HEK293 (cell line): ENCODE measurements around the gene POLN.
"Not testable (repeated sequence)": the region's sequence is repeated elsewhere in the genome, so short reads cannot be mapped to it uniquely, and the experiment has no call there.

ENCODE experiments used
- CTCF ChIA-PET: fragments of 350-600 bp; formaldehyde crosslinking; extraction: SDS; loops from one replicate; lab custom pipeline; 2021; ENCODE audit warnings: antibody characterized with exemption; lab: Yijun Ruan, JAX
- POLR2A ChIA-PET: fragments of 300-600 bp; formaldehyde crosslinking; extraction: SDS; loops from one replicate; lab custom pipeline; 2020; ENCODE audit warnings: antibody characterized with exemption, inconsistent platforms; lab: Yijun Ruan, JAX
- H3K27ac ChIP-seq: fragments of 200-500 bp; sonication (Bioruptor generic); 2 replicates; pipeline ENCODE4 v1.5.1; 2014; ENCODE audit warnings: low read depth, low read length, control low read depth, inconsistent platforms; ENCODE audit errors: extremely low read depth
- H3K36me3 ChIP-seq, 2 experiments: fragments of 200-500 bp in 1 of 2; sonication (Bioruptor generic) in 1 of 2; 1 replicate in 1 of 2; 2 replicates in 1 of 2; pipeline ENCODE4 v1.5.1; 2014 to 2017; ENCODE audit warnings: inconsistent platforms in 2 of 2, low read length in 2 of 2; ENCODE audit not compliant: control insufficient read depth in 2 of 2, insufficient read depth in 1 of 2
- H3K4me1 ChIP-seq: fragments of 200-500 bp; sonication (Bioruptor generic); 2 replicates; pipeline ENCODE4 v1.5.1; 2014; ENCODE audit warnings: mild to moderate bottlenecking, low read length, inconsistent platforms; ENCODE audit not compliant: control insufficient read depth, insufficient read depth
- H3K4me3 ChIP-seq: 2 replicates; pipeline ENCODE4 v1.5.1; 2011; ENCODE audit warnings: low read depth, mild to moderate bottlenecking, control low read depth, low read length, moderate library complexity
- H3K9me3 ChIP-seq: fragments of 200-500 bp; sonication (Bioruptor generic); 2 replicates; pipeline ENCODE4 v1.5.1; 2014; ENCODE audit warnings: low read depth, low read length, inconsistent platforms; ENCODE audit not compliant: control insufficient read depth, insufficient read depth
- GLIS2 ChIP-seq: fragments of 450-650 bp; formaldehyde crosslinking; IDR thresholded peaks from 2 replicates; pipeline ENCODE4 v1.5.1; 2016; ENCODE audit warnings: missing biosample characterization, missing genetic modification characterization
- HOXC10 ChIP-seq: sonication (generic); formaldehyde crosslinking; IDR thresholded peaks from 2 replicates; pipeline ENCODE4 v1.8.1; 2023; ENCODE audit warnings: mild to moderate bottlenecking, missing genetic modification reagents
- KLF16 ChIP-seq: fragments of 450-650 bp; formaldehyde crosslinking; IDR thresholded peaks from 2 replicates; pipeline ENCODE4 v1.5.1; 2017; ENCODE audit warnings: missing biosample characterization, missing genetic modification characterization
- SETDB1 ChIP-seq: IDR thresholded peaks from one replicate; pipeline ENCODE4 v1.6.1; 2017; ENCODE audit warnings: mild to moderate bottlenecking, low read length, moderate library complexity, mixed read lengths; ENCODE audit not compliant: insufficient read length
- ZBTB17 ChIP-seq: fragments of 450-650 bp; formaldehyde crosslinking; IDR thresholded peaks from 2 replicates; pipeline ENCODE4 v1.5.1; 2016; ENCODE audit warnings: missing biosample characterization, missing genetic modification characterization
- ZBTB21 ChIP-seq: fragments of 450-650 bp; formaldehyde crosslinking; IDR thresholded peaks from 2 replicates; pipeline ENCODE4 v1.5.1; 2017; ENCODE audit warnings: missing biosample characterization, missing genetic modification characterization
- ZNF121 ChIP-seq: fragments of 450-650 bp; formaldehyde crosslinking; IDR thresholded peaks from 2 replicates; pipeline ENCODE4 v1.5.1; 2016; ENCODE audit warnings: missing biosample characterization, missing genetic modification characterization
- ZNF2 ChIP-seq: fragments of 450-650 bp; formaldehyde crosslinking; IDR thresholded peaks from 2 replicates; pipeline ENCODE4 v1.5.1; 2016; ENCODE audit warnings: missing biosample characterization, missing genetic modification characterization
- ZNF202 ChIP-seq: fragments of 450-650 bp; formaldehyde crosslinking; IDR thresholded peaks from 2 replicates; pipeline ENCODE4 v1.5.1; 2016; ENCODE audit warnings: missing biosample characterization, missing genetic modification characterization, borderline replicate concordance
- ZNF223 ChIP-seq: fragments of 450-650 bp; formaldehyde crosslinking; IDR thresholded peaks from 2 replicates; pipeline ENCODE4 v1.5.1; 2016; ENCODE audit warnings: missing biosample characterization, missing genetic modification characterization
- ZNF350 ChIP-seq: fragments of 450-650 bp; formaldehyde crosslinking; IDR thresholded peaks from 2 replicates; pipeline ENCODE4 v1.5.0; 2017; ENCODE audit warnings: missing biosample characterization, mild to moderate bottlenecking, missing genetic modification characterization
- ZNF514 ChIP-seq: fragments of 450-650 bp; formaldehyde crosslinking; IDR thresholded peaks from 2 replicates; pipeline ENCODE4 v1.5.1; 2016; ENCODE audit warnings: missing biosample characterization, missing genetic modification characterization
- ZNF558 ChIP-seq: fragments of 450-650 bp; formaldehyde crosslinking; IDR thresholded peaks from 2 replicates; pipeline ENCODE4 v1.5.1; 2016; ENCODE audit warnings: missing biosample characterization, missing genetic modification characterization
- ZNF560 ChIP-seq: fragments of 450-650 bp; formaldehyde crosslinking; IDR thresholded peaks from 2 replicates; pipeline ENCODE4 v1.5.1; 2017; ENCODE audit warnings: missing biosample characterization, missing genetic modification characterization, borderline replicate concordance
- TF ChIP-seq, protein P1 (sequence below): fragments of 450-650 bp; IDR thresholded peaks from 2 replicates; pipeline ENCODE4 v1.5.1; 2018; ENCODE audit warnings: missing biosample characterization, mild to moderate bottlenecking, missing genetic modification characterization
- TF ChIP-seq, protein P2 (sequence below): fragments of 450-650 bp; formaldehyde crosslinking; IDR thresholded peaks from 2 replicates; pipeline ENCODE4 v1.5.1; 2017; ENCODE audit warnings: missing biosample characterization, missing genetic modification characterization
- TF ChIP-seq, protein P3 (sequence below): fragments of 450-650 bp; formaldehyde crosslinking; IDR thresholded peaks from 2 replicates; pipeline ENCODE4 v1.5.1; 2017; ENCODE audit warnings: missing biosample characterization, missing genetic modification characterization
- TF ChIP-seq, protein P4 (sequence below): fragments of 450-650 bp; formaldehyde crosslinking; IDR thresholded peaks from 2 replicates; pipeline ENCODE4 v1.5.1; 2016; ENCODE audit warnings: missing biosample characterization, missing genetic modification characterization

Gene POLN

DNA sequence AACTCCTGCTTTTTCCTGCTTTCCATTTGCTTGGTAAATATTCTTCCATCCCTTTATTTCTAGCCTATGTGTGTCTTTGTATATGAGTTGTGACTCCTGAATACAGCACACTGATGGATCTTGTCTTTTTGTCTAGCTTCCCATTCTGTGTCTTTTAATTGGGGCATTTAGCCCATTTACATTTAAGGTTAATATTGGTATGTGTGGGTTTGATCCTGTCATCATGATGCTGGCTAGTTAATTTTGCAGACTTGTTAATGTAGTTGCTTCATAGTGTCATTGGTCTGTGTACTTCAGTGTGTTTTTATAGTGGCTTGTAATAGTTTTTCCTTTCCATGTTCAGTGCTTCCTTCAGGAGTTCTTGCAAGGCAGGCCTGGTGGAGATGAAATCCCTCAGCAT lies 210.8 kb downstream of the POLN start:
- H3K36me3 ChIP-seq, H3K9me3 ChIP-seq, H3K4me3 ChIP-seq, CTCF ChIA-PET, POLR2A ChIA-PET, H3K4me1 ChIP-seq, H3K27ac ChIP-seq: not testable (repeated sequence)
- peak; percentile 93 for TF ChIP-seq ZNF558 (tag by site-specific recombination)

DNA sequence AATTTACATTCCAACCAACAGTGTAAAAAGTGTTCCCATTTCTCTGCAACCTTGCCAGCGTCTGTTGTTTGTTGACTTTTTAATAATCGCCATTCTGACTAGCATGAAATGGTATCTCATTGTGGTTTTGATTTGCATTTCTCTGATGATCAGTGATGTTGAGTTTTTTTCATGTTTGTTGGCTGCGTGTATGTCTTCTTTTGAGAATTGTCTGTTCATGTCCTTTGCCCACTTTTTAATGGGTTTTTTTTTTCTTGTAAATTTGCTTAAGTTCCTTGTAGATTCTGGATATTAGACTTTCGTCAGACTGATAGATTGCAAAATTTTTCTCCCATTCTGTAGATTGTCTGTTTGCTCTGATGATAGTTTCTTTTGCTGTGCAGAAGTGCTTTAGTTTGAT lies 214.8 kb downstream of the POLN start:
- H3K4me3 ChIP-seq, POLR2A ChIA-PET, H3K36me3 ChIP-seq, H3K9me3 ChIP-seq, CTCF ChIA-PET, H3K4me1 ChIP-seq, H3K27ac ChIP-seq: not testable (repeated sequence)

DNA sequence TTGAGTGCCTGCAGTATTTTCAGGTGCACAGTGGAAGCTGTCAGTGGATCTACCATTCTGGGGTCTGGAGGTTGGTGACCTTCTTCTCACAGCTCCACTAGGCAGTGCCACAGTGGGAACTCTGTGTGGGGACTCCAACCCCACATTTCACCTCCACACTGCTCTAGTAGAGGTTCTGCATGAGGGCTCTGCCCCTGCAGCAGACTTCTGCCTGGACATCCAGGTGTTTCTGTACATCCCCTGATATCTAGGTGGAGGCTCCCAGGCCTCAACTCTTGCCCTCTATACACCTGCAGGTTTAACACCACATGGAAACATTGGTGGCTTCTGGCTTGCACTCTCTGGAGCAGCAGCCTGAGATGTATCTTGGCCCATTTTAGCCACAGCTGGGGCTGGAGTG lies 216.1 kb downstream of the POLN start:
- POLR2A ChIA-PET, result no interaction called here
- Histone ChIP-seq H3K9me3 (no peaks in the 10 kb centered on the region), H3K36me3 (no peaks in the 10 kb centered on the region), H3K27ac (no peak overlapping the region), H3K4me3 (no peak overlapping the region), H3K4me1 (no peaks in the 10 kb centered on the region)
- CTCF ChIA-PET, result no interaction called here
- TF ChIP-seq, protein P1, sequence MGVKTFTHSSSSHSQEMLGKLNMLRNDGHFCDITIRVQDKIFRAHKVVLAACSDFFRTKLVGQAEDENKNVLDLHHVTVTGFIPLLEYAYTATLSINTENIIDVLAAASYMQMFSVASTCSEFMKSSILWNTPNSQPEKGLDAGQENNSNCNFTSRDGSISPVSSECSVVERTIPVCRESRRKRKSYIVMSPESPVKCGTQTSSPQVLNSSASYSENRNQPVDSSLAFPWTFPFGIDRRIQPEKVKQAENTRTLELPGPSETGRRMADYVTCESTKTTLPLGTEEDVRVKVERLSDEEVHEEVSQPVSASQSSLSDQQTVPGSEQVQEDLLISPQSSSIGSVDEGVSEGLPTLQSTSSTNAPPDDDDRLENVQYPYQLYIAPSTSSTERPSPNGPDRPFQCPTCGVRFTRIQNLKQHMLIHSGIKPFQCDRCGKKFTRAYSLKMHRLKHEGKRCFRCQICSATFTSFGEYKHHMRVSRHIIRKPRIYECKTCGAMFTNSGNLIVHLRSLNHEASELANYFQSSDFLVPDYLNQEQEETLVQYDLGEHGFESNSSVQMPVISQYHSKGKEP, result no peak
- peak; percentile 53 for TF ChIP-seq SETDB1

DNA sequence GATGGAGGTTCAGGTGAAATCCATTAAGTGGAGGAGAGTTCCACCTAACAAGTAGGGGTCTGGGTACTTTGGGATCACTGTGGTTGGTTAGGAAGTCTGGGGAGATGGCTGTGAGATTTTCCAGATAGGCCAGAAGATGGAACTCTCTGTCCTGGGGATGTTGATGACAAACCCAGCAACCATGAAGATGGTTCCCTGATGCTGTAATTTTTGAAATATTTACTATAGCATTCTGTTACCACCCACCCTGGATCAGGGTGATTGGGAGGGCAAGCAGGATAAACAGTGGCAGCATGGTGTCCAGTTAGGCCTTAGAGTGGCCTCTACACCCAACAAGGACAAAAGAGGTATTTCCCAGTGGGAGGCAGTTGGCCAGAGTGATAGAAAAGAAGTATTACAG lies 217.2 kb downstream of the POLN start:
- Histone ChIP-seq H3K9me3 (no peaks in the 10 kb centered on the region), H3K4me1 (no peaks in the 10 kb centered on the region), H3K4me3 (no peak overlapping the region), H3K36me3 (no peaks in the 10 kb centered on the region), H3K27ac (no peak overlapping the region)
- POLR2A ChIA-PET, result no interaction called here
- CTCF ChIA-PET, result interaction anchor here (0.7 kb wide), 1 partner anchor 162 kb away, joined by 3 read pairs; no protein-coding TSS in a partner anchor
- TF ChIP-seq ZNF121 (tag by site-specific recombination) (no peak), ZNF223 (tag by site-specific recombination) (no peak), GLIS2 (tag by site-specific recombination) (no peak), ZNF560 (no peak), KLF16 (tag by site-specific recombination) (no peak), ZNF514 (tag by site-specific recombination) (no peak), ZBTB17 (tag by site-specific recombination) (no peak), ZBTB21 (no peak), ZNF202 (no peak), HOXC10 (no peak), ZNF350 (tag by site-specific recombination) (no peak), ZNF2 (tag by site-specific recombination) (no peak)
- TF ChIP-seq, protein P2, sequence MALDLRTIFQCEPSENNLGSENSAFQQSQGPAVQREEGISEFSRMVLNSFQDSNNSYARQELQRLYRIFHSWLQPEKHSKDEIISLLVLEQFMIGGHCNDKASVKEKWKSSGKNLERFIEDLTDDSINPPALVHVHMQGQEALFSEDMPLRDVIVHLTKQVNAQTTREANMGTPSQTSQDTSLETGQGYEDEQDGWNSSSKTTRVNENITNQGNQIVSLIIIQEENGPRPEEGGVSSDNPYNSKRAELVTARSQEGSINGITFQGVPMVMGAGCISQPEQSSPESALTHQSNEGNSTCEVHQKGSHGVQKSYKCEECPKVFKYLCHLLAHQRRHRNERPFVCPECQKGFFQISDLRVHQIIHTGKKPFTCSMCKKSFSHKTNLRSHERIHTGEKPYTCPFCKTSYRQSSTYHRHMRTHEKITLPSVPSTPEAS (tag by site-specific recombination), result no peak
- TF ChIP-seq, protein P3, sequence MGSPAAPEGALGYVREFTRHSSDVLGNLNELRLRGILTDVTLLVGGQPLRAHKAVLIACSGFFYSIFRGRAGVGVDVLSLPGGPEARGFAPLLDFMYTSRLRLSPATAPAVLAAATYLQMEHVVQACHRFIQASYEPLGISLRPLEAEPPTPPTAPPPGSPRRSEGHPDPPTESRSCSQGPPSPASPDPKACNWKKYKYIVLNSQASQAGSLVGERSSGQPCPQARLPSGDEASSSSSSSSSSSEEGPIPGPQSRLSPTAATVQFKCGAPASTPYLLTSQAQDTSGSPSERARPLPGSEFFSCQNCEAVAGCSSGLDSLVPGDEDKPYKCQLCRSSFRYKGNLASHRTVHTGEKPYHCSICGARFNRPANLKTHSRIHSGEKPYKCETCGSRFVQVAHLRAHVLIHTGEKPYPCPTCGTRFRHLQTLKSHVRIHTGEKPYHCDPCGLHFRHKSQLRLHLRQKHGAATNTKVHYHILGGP (tag by site-specific recombination), result no peak
- TF ChIP-seq, protein P4, sequence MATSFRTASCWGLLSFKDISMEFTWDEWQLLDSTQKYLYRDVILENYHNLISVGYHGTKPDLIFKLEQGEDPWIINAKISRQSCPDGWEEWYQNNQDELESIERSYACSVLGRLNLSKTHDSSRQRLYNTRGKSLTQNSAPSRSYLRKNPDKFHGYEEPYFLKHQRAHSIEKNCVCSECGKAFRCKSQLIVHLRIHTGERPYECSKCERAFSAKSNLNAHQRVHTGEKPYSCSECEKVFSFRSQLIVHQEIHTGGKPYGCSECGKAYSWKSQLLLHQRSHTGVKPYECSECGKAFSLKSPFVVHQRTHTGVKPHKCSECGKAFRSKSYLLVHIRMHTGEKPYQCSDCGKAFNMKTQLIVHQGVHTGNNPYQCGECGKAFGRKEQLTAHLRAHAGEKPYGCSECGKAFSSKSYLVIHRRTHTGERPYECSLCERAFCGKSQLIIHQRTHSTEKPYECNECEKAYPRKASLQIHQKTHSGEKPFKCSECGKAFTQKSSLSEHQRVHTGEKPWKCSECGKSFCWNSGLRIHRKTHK (tag by site-specific recombination), result no peak
- TF ChIP-seq, protein P1, result no peak
